A673 (cell line): ENCODE results near the gene AIFM2. TPM values are rescaled to one million over a fixed set of nuclear protein-coding genes. Genes with fewer than 3 reads are reported as not detected.

Experiments used
- BruUV-seq: library from RNA; stranded (reverse); fragments of 400-500 nt; replicated peaks from 2 replicates; lab custom pipeline; 2021; lab: Mats Ljungman, UMichigan
- CTCF ChIA-PET: fragments of 300-600 bp; sonication (Branson Sonifier 250); formaldehyde crosslinking; loops from one replicate; lab custom pipeline; 2022; ENCODE audit warnings: antibody characterized with exemption; lab: Charles Lee
- POLR2A ChIA-PET: fragments of 300-600 bp; sonication (Branson Sonifier 250); formaldehyde crosslinking; loops from one replicate; lab custom pipeline; 2022; ENCODE audit warnings: antibody characterized with exemption; ENCODE audit not compliant: low non-redundant PET; lab: Charles Lee
- DNase-seq: peaks from one replicate; pipeline ENCODE4 v3.0.0-alpha.2; 2015; ENCODE audit warnings: low spot score
- H3K27ac ChIP-seq: fragments of 200-600 bp; sonication (generic); 2 replicates; pipeline ENCODE4 v1.5.1; 2016; ENCODE audit warnings: mixed run types, low read depth, mild to moderate bottlenecking, mixed read lengths, antibody characterized with exemption, low read length; ENCODE audit not compliant: poor library complexity, severe bottlenecking
- H3K27me3 ChIP-seq: fragments of 200-600 bp; sonication (generic); replicated peaks from 2 replicates; pipeline ENCODE4 v1.6.1; 2017; ENCODE audit warnings: mixed run types, low read depth, mild to moderate bottlenecking, mixed read lengths, antibody characterized with exemption, low read length; ENCODE audit not compliant: insufficient read depth, poor library complexity
- H3K36me3 ChIP-seq: fragments of 200-600 bp; sonication (generic); 2 replicates; pipeline ENCODE4 v1.6.1; 2016; ENCODE audit warnings: mixed run types, mild to moderate bottlenecking, mixed read lengths, antibody characterized with exemption, low read length; ENCODE audit not compliant: insufficient read depth, poor library complexity, severe bottlenecking
- H3K4me1 ChIP-seq: fragments of 200-600 bp; sonication (generic); 2 replicates; pipeline ENCODE4 v1.6.1; 2017; ENCODE audit warnings: mixed run types, mild to moderate bottlenecking, mixed read lengths, antibody characterized with exemption, low read length; ENCODE audit not compliant: insufficient read depth, poor library complexity, severe bottlenecking
- H3K4me3 ChIP-seq: fragments of 200-600 bp; sonication (generic); 2 replicates; pipeline ENCODE4 v1.5.1; 2016; ENCODE audit warnings: low read depth, mixed run types, mild to moderate bottlenecking, mixed read lengths, low read length; ENCODE audit not compliant: poor library complexity, severe bottlenecking
- H3K9me3 ChIP-seq: fragments of 200-600 bp; sonication (generic); 2 replicates; pipeline ENCODE4 v1.6.1; 2016; ENCODE audit warnings: mixed run types, low read depth, mild to moderate bottlenecking, mixed read lengths, antibody characterized with exemption, low read length; ENCODE audit not compliant: poor library complexity, severe bottlenecking
- CTCF ChIP-seq: fragments of 300-800, 200-600 bp; sonication (generic); conservative IDR thresholded peaks from 2 replicates; pipeline ENCODE4 v1.5.1; 2017; ENCODE audit warnings: low read depth, mild to moderate bottlenecking, antibody characterized with exemption, low read length, moderate library complexity, mixed read lengths
- EZH2 ChIP-seq: fragments of 200-600 bp; sonication (generic); IDR thresholded peaks from 2 replicates; pipeline ENCODE4 v1.6.1; 2017; ENCODE audit warnings: borderline replicate concordance, low read depth, mild to moderate bottlenecking, mixed read lengths, antibody characterized with exemption, low read length; ENCODE audit not compliant: poor library complexity, severe bottlenecking
- intact Hi-C: fragments of 100-400 bp; cut with micrococcal nuclease; formaldehyde crosslinking; loops from one replicate; pipeline ENCODE4 v1.10.0; 2022; ENCODE audit not compliant: unreplicated experiment
- total RNA-seq: library from RNA; stranded (reverse); gene quantifications from 2 replicates; pipeline ENCODE4 v1.2.3, GENCODE V29; 2021

Gene AIFM2
- total RNA-seq, 1 experiment from 2014 or later: 4.3 TPM

- no TSS peak for BruUV-seq
- H3K27ac ChIP-seq: peak overlapping the region; percentile 45
- no peak for DNase-seq
- intact Hi-C loops: no loop called here
- H3K27me3 ChIP-seq: no peaks in the 10 kb centered on the region
- ChIA-PET POLR2A (no interaction called here), CTCF (no interaction called here)
- TF ChIP-seq EZH2 (no peak), CTCF (no peak)
- no peak overlapping the region for H3K4me3 ChIP-seq
- peaks cover 41% of the 10 kb centered on the region for H3K36me3 ChIP-seq
- H3K4me1 ChIP-seq: peaks cover 54% of the 10 kb centered on the region
- no peaks in the 10 kb centered on the region for H3K9me3 ChIP-seq
These were observed 69.1 kb downstream of the AIFM2 start for GRCh38 chr10:70063418-70064098.

Other genes with a start within 250 kb of the AIFM2 start
- 301 and 326 TPM in 2 replicates for gene MACROH2A2, start 80.0 kb downstream of the AIFM2 start, total RNA-seq
- 36.5 and 46.3 TPM in 2 replicates for gene TYSND1, start 13.9 kb upstream of the AIFM2 start, total RNA-seq
- gene SAR1A, start 37.7 kb upstream of the AIFM2 start, total RNA-seq: 200 and 215 TPM in 2 replicates
- 322 and 351 TPM in 2 replicates for gene PPA1, start 100.6 kb upstream of the AIFM2 start, total RNA-seq
- 0.02 TPM in 1 of 2 replicates, not detected in the other for gene NPFFR1, start 151.2 kb upstream of the AIFM2 start, total RNA-seq
- 18.3 and 27.3 TPM in 2 replicates for gene LRRC20, start 249.8 kb upstream of the AIFM2 start, total RNA-seq